IPS-18a (cell line): Measurements from ENCODE around the gene AIG1.
"Not testable (repeated sequence)": the region's sequence is repeated elsewhere in the genome, so short reads cannot be mapped to it uniquely, and the experiment has no call there.

ENCODE experiments used
- H3K27ac ChIP-seq: one replicate; pipeline ENCODE4 v1.5.1; 2013; ENCODE audit warnings: low read length
- H3K27me3 ChIP-seq: one replicate; pipeline ENCODE4 v1.6.1; 2013; ENCODE audit warnings: mild to moderate bottlenecking, low read length; ENCODE audit not compliant: control insufficient read depth, insufficient read depth
- H3K36me3 ChIP-seq: one replicate; pipeline ENCODE4 v1.6.1; 2013; ENCODE audit warnings: low read depth, low read length; ENCODE audit not compliant: control insufficient read depth
- H3K4me1 ChIP-seq: one replicate; pipeline ENCODE4 v1.6.1; 2013; ENCODE audit warnings: low read depth, low read length; ENCODE audit not compliant: control insufficient read depth
- H3K4me3 ChIP-seq: one replicate; pipeline ENCODE4 v1.5.1; 2013; ENCODE audit warnings: low read length
- H3K9ac ChIP-seq: one replicate; pipeline ENCODE4 v1.6.1; 2013; ENCODE audit warnings: mild to moderate bottlenecking, low read length, moderate library complexity
- H3K9me3 ChIP-seq: one replicate; pipeline ENCODE4 v1.6.1; 2013; ENCODE audit warnings: low read depth, low read length; ENCODE audit not compliant: control insufficient read depth

The AIG1 gene

DNA sequence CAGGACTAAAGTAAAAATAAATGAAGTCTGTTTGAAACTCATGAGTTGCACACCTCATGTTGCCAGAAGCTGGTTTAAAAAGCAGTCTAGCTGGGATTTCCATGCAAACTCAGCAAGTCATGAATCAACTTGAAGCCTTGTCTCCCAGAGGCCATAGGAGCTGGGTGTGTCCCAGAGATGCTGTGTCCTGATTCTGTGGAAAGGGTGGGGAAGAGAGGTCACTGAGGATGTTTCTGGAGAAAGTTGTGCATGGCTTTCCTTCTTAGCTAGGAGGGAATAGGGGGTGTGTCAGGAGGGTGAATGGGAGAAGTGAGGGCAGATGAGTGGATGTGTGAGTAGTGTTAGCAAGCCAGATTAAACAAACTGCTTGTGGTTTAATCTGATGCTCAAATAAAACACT, 278.5 kb downstream of the AIG1 start:
- no peak overlapping the region for H3K9ac ChIP-seq
- no peaks in the 10 kb centered on the region for H3K27me3 ChIP-seq
- no peaks in the 10 kb centered on the region for H3K9me3 ChIP-seq
- H3K4me1 ChIP-seq = no peaks in the 10 kb centered on the region
- no peak overlapping the region for H3K27ac ChIP-seq
- no peak overlapping the region for H3K4me3 ChIP-seq
- H3K36me3 ChIP-seq = no peaks in the 10 kb centered on the region

DNA sequence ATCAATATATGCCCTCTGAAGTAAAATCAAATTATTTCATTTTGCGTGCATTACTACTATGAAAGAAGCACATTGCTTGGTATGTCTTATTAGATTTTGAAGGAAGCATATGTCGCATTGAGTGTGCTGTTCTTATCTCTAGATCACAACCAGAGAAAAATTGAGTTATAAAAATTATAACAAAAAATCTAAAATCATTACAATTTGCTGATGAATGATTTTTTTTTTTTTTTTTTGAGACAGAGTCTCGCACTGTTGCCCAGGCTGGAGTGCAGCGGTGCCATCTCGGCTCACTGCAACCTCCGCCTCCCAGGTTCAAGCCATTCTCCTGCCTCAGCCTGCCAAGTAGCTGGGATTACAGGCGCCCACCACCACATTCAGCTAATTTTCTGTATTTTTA, 284.8 kb downstream of the AIG1 start:
- not testable (repeated sequence) for H3K4me3 ChIP-seq, H3K9ac ChIP-seq, H3K27ac ChIP-seq, H3K36me3 ChIP-seq, H3K9me3 ChIP-seq, H3K27me3 ChIP-seq, H3K4me1 ChIP-seq

DNA sequence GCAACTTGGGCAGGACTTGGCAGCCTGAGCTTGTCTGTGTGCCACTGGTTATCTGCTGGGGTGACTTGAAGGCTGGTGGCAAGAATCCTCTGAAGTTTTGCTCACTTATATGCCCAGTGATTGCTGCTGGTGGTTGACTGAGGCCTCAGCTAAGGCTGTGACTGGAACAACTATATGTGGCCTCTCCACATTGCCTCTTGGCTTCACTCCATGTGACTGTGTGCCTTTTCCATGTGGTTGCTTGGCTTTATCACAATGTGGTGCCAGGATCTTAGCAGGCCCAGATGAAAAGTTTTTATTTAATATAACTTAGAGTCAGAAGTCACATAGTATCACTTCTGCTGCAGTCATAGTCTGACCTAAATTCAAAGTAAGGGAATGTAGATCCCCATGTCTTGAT, 285.3 kb downstream of the AIG1 start:
- Histone ChIP-seq H3K27me3 (no peaks in the 10 kb centered on the region), H3K36me3 (no peaks in the 10 kb centered on the region), H3K4me3 (no peak overlapping the region), H3K27ac (no peak overlapping the region), H3K4me1 (no peaks in the 10 kb centered on the region), H3K9me3 (no peaks in the 10 kb centered on the region), H3K9ac (no peak overlapping the region)

- Histone ChIP-seq H3K4me3 (no peak overlapping the region), H3K36me3 (no peaks in the 10 kb centered on the region), H3K4me1 (no peaks in the 10 kb centered on the region), H3K27me3 (no peaks in the 10 kb centered on the region), H3K9ac (no peak overlapping the region), H3K9me3 (no peaks in the 10 kb centered on the region), H3K27ac (no peak overlapping the region)
Observed at GRCh38 chr6:143348531-143348930, 287.8 kb downstream of the AIG1 start.

GRCh38 chr6:143349530-143349929, 288.8 kb downstream of the AIG1 start:
- H3K9me3 ChIP-seq = no peaks in the 10 kb centered on the region

GRCh38 chr6:143356101-143356880, 295.6 kb downstream of the AIG1 start:
- H3K27ac ChIP-seq = no peak overlapping the region
- no peak overlapping the region for H3K9ac ChIP-seq
- H3K9me3 ChIP-seq = no peaks in the 10 kb centered on the region
- H3K4me3 ChIP-seq = no peak overlapping the region
- H3K36me3 ChIP-seq = no peaks in the 10 kb centered on the region
- H3K4me1 ChIP-seq = no peaks in the 10 kb centered on the region
- H3K27me3 ChIP-seq = no peaks in the 10 kb centered on the region

More at GRCh38 chr6:143349530-143349929, 288.8 kb downstream of the AIG1 start:
- Histone ChIP-seq H3K27me3 (no peaks in the 10 kb centered on the region), H3K27ac (no peak overlapping the region), H3K4me3 (no peak overlapping the region), H3K4me1 (no peaks in the 10 kb centered on the region), H3K36me3 (no peaks in the 10 kb centered on the region), H3K9ac (no peak overlapping the region)

GRCh38 chr6:143357152-143357551, 296.5 kb downstream of the AIG1 start:
- Histone ChIP-seq H3K27me3 (no peaks in the 10 kb centered on the region), H3K9ac (no peak overlapping the region), H3K4me1 (no peaks in the 10 kb centered on the region), H3K36me3 (no peaks in the 10 kb centered on the region), H3K9me3 (no peaks in the 10 kb centered on the region), H3K4me3 (no peak overlapping the region), H3K27ac (no peak overlapping the region)

DNA sequence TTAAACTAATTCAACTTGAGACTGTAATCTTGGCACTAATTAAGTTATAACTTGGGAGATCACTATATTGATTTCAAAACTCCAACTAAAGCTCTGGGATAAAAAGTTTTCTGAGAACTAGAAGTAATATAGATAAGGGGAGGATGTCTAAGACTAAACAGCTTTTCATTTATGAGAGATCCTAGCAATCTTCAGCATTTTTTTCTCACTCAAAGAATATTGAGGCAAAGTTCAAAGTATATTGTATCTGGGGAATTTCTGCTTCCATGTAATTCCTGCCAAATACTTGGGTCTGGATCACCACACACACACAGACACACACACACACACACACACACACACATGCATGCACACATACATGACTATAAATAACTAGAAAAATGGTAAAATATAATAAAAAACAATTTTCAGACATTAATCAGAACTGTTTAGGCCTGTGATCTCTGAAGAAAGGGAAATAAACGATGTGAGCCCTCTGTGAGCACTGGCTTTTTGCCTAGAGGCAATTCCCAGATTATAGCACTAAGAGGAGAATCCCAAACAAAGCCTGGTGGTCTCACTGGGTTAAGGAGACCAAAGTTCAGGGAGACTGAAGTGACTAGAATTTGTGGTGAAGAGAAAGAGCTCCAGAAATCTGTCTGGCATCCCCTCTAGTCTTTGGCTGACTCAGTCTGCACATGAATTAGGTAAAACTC, 297.0 kb downstream of the AIG1 start:
- Histone ChIP-seq H3K36me3 (no peaks in the 10 kb centered on the region), H3K4me3 (no peak overlapping the region), H3K27me3 (no peaks in the 10 kb centered on the region), H3K27ac (no peak overlapping the region), H3K4me1 (no peaks in the 10 kb centered on the region), H3K9ac (no peak overlapping the region), H3K9me3 (no peaks in the 10 kb centered on the region)

- no peak overlapping the region for H3K9ac ChIP-seq
- no peak overlapping the region for H3K4me3 ChIP-seq
- no peaks in the 10 kb centered on the region for H3K4me1 ChIP-seq
- H3K36me3 ChIP-seq = no peaks in the 10 kb centered on the region
- H3K27ac ChIP-seq = no peak overlapping the region
- H3K27me3 ChIP-seq = no peaks in the 10 kb centered on the region
- H3K9me3 ChIP-seq = no peaks in the 10 kb centered on the region
Observed at GRCh38 chr6:143361536-143362191, 301.0 kb downstream of the AIG1 start.

- H3K27me3 ChIP-seq = no peaks in the 10 kb centered on the region
- no peak overlapping the region for H3K4me3 ChIP-seq
- H3K4me1 ChIP-seq = no peaks in the 10 kb centered on the region
- no peak overlapping the region for H3K27ac ChIP-seq
- no peaks in the 10 kb centered on the region for H3K9me3 ChIP-seq
- no peak overlapping the region for H3K9ac ChIP-seq
- no peaks in the 10 kb centered on the region for H3K36me3 ChIP-seq
Observed at GRCh38 chr6:143362192-143362558, 301.5 kb downstream of the AIG1 start.

- Histone ChIP-seq H3K27ac (no peak overlapping the region), H3K36me3 (no peaks in the 10 kb centered on the region), H3K9ac (no peak overlapping the region), H3K4me3 (no peak overlapping the region), H3K9me3 (no peaks in the 10 kb centered on the region), H3K4me1 (no peaks in the 10 kb centered on the region), H3K27me3 (no peaks in the 10 kb centered on the region)
Observed at GRCh38 chr6:143363299-143363698, 302.6 kb downstream of the AIG1 start.
